Ecto neural progenitor cell (in vitro differentiated cells): Measurements from ENCODE around the gene GBP3.
"Not testable (repeated sequence)": the region's sequence is repeated elsewhere in the genome, so short reads cannot be mapped to it uniquely, and the experiment has no call there.

Experiments
- DNase-seq: peaks from one replicate; pipeline ENCODE4 v3.0.0-alpha.2; 2018; ENCODE audit warnings: low spot score

Gene GBP3

GRCh38 chr1:88979054-88979748 is 43.5 kb downstream of the GBP3 start:
- DNase-seq, result no peak

- no peak for DNase-seq
Observed at GRCh38 chr1:88976235-88976634, 46.4 kb downstream of the GBP3 start.

- DNase-seq, result not testable (repeated sequence)
Observed at GRCh38 chr1:88974616-88975172, 48.0 kb downstream of the GBP3 start.

GRCh38 chr1:88973520-88974137 is 49.0 kb downstream of the GBP3 start:
- no peak for DNase-seq

- DNase-seq, result no peak
Observed at GRCh38 chr1:88961647-88962275, 60.9 kb downstream of the GBP3 start.

- no peak for DNase-seq
Observed at GRCh38 chr1:88961081-88961480, 61.6 kb downstream of the GBP3 start.
